ENCODE results near the gene SLC28A1. TPM values are rescaled to one million over a fixed set of nuclear protein-coding genes. Genes with fewer than 3 reads are reported as not detected.
"Not testable (repeated sequence)": the region's sequence is repeated elsewhere in the genome, so short reads cannot be mapped to it uniquely, and the experiment has no call there.

The SLC28A1 gene
- total RNA-seq, 1 experiment from 2014 or later = not detected

DNA sequence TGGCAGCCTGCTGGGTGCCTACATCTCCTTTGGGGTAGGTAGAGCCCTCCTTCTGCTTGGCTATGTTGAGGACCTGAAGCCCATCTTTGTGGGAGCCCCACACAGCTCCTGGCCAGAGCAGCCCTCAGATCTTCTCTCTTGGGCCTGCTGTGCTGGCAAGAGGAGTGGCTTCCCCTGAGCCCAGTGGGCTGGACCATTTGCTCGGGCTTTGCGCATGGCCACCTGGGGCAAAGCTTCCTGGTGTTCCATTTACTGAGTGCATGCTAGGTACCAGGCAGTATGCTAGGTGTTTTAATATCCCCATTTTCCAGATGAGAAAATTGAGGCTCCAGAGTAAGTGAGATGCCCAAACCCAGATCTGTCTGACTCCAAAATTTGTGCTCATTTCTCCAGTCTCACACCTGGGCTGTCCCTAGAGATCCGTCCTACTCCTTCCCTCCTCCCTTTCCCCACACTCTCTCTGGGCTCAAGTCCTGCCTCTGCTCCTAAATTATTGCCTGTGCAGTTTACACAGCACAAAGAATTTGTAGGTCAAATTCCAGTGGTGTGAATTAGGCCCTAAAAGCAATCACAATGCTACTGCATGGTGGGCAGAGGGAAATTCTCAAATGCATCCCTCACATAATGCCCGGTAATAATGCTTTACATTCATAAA, 39.7 kb downstream of the SLC28A1 start:
- H3K36me3 ChIP-seq (ENCODE audit: control insufficient read depth, insufficient read depth, low read length) = no peaks in the 10 kb centered on the region
- no TSS peak for BruUV-seq (replicated peaks)
- peaks cover 10% of the 10 kb centered on the region for H3K4me1 ChIP-seq (ENCODE audit: control insufficient read depth, insufficient read depth, low read length)
- H3K27ac ChIP-seq (ENCODE audit: low read length) = no peak overlapping the region
- TF ChIP-seq, protein P1, sequence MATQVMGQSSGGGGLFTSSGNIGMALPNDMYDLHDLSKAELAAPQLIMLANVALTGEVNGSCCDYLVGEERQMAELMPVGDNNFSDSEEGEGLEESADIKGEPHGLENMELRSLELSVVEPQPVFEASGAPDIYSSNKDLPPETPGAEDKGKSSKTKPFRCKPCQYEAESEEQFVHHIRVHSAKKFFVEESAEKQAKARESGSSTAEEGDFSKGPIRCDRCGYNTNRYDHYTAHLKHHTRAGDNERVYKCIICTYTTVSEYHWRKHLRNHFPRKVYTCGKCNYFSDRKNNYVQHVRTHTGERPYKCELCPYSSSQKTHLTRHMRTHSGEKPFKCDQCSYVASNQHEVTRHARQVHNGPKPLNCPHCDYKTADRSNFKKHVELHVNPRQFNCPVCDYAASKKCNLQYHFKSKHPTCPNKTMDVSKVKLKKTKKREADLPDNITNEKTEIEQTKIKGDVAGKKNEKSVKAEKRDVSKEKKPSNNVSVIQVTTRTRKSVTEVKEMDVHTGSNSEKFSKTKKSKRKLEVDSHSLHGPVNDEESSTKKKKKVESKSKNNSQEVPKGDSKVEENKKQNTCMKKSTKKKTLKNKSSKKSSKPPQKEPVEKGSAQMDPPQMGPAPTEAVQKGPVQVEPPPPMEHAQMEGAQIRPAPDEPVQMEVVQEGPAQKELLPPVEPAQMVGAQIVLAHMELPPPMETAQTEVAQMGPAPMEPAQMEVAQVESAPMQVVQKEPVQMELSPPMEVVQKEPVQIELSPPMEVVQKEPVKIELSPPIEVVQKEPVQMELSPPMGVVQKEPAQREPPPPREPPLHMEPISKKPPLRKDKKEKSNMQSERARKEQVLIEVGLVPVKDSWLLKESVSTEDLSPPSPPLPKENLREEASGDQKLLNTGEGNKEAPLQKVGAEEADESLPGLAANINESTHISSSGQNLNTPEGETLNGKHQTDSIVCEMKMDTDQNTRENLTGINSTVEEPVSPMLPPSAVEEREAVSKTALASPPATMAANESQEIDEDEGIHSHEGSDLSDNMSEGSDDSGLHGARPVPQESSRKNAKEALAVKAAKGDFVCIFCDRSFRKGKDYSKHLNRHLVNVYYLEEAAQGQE (IDR thresholded peaks at IDR 0.05; ENCODE audit: insufficient read depth in 1 of 2, low read depth in 2 of 2, low read length in 1 of 2) = no peak
- TF ChIP-seq SIN3A (IDR thresholded peaks at IDR 0.05; ENCODE audit: borderline replicate concordance, insufficient read depth, low read depth, low read length) (no peak), TCF7L2 (IDR thresholded peaks at IDR 0.05; ENCODE audit: low read depth, low read length) (no peak), POLR2AphosphoS5 (IDR thresholded peaks at IDR 0.05; ENCODE audit: low read depth, low read length) (no peak)
- TF ChIP-seq, protein P2, sequence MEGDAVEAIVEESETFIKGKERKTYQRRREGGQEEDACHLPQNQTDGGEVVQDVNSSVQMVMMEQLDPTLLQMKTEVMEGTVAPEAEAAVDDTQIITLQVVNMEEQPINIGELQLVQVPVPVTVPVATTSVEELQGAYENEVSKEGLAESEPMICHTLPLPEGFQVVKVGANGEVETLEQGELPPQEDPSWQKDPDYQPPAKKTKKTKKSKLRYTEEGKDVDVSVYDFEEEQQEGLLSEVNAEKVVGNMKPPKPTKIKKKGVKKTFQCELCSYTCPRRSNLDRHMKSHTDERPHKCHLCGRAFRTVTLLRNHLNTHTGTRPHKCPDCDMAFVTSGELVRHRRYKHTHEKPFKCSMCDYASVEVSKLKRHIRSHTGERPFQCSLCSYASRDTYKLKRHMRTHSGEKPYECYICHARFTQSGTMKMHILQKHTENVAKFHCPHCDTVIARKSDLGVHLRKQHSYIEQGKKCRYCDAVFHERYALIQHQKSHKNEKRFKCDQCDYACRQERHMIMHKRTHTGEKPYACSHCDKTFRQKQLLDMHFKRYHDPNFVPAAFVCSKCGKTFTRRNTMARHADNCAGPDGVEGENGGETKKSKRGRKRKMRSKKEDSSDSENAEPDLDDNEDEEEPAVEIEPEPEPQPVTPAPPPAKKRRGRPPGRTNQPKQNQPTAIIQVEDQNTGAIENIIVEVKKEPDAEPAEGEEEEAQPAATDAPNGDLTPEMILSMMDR (IDR thresholded peaks at IDR 0.05) = no peak
- H3K4me3 ChIP-seq (ENCODE audit: low read depth in 2 of 2, low read length in 2 of 2) = no peak overlapping the region
- in situ Hi-C loops (cut with HindIII; ENCODE audit: low pct_unique_long_range_greater_than_20kb, low sequenced_read_pairs) = no loop called here
- DNase-seq (ENCODE audit: low read depth, low spot score) = no peak
- no peaks in the 10 kb centered on the region for H3K27me3 ChIP-seq (ENCODE audit: control insufficient read depth, insufficient read depth, low read length)
- no peak for ATAC-seq
- ChIA-PET CTCF (interaction anchor here (0.7 kb wide), 1 partner anchor 13 kb away, joined by 3 read pairs; no protein-coding TSS in a partner anchor), POLR2A (no interaction called here)
- H3K9me3 ChIP-seq (ENCODE audit: control insufficient read depth, insufficient read depth, low read depth, low read length) = no peaks in the 10 kb centered on the region
- intact Hi-C loops (cut with micrococcal nuclease; ENCODE audit: unreplicated experiment) = no loop called here

DNA sequence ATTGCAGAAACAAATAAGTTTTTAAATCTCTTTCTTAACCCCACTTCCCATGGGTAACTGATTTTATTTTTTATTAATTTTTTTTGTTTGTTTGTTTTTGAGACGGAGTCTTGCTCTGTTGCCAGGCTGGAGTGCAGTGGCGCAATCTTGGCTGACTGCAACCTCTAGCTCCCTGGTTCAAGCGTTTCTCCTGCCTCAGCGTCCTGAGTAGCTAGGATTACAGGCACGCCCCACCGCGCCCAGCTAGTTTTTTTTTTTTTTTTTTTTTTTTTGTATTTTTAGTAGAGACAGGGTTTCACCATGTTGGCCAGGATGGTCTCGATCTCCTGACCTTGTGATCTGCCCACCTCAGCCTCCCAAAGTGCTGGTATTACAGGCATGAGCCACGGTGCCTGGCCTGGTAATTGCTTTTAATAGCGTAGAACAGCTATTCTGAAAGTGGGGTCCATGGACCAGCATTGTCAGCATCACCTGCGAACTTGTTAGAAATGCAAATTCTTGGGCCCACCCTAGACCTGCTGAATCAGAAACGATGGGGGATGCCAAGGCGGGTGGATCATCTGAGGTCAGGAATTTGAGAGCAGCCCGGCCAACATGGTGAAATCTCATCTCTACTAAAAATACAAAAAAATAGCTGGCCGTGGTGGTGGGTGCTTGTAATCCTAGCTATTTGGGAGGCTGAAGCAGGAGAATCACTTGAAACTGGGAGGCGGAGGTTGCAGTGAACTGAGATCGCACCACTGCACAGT, 40.5 kb downstream of the SLC28A1 start:
- DNase-seq (ENCODE audit: low read depth, low spot score); H3K4me3 ChIP-seq (ENCODE audit: low read depth in 2 of 2, low read length in 2 of 2); H3K36me3 ChIP-seq (ENCODE audit: control insufficient read depth, insufficient read depth, low read length); H3K27me3 ChIP-seq (ENCODE audit: control insufficient read depth, insufficient read depth, low read length); ATAC-seq; POLR2A ChIA-PET; H3K9me3 ChIP-seq (ENCODE audit: control insufficient read depth, insufficient read depth, low read depth, low read length); BruUV-seq (replicated peaks); in situ Hi-C loops (cut with HindIII; ENCODE audit: low pct_unique_long_range_greater_than_20kb, low sequenced_read_pairs); H3K27ac ChIP-seq (ENCODE audit: low read length): not testable (repeated sequence)
- intact Hi-C loops (cut with micrococcal nuclease; ENCODE audit: unreplicated experiment) = loop anchor here (5.0 kb wide), 2 partner anchors 268 to 338 kb away; partner anchors contain the start of gene NMB
- peaks cover 15% of the 10 kb centered on the region for H3K4me1 ChIP-seq (ENCODE audit: control insufficient read depth, insufficient read depth, low read length)
- CTCF ChIA-PET = interaction anchor here (0.6 kb wide), 1 partner anchor 12 kb away, joined by 4 read pairs; no protein-coding TSS in a partner anchor

Measured in Panc1 (cell line).